HFFc6 (cell line): ENCODE data around the gene FEN1. TPM values are rescaled to one million over a fixed set of nuclear protein-coding genes. Genes with fewer than 3 reads are reported as not detected.

ENCODE experiments used
- DNase-seq: peaks from one replicate; pipeline ENCODE4 v3.0.0-alpha.2; 2018
- H3K27ac Mint-ChIP-seq: 2 replicates; pipeline ENCODE4 v1.8.0; 2020; ENCODE audit warnings: mild to moderate bottlenecking, mixed read lengths
- H3K27me3 Mint-ChIP-seq: 2 replicates; pipeline ENCODE4 v1.8.0; 2021; ENCODE audit warnings: mild to moderate bottlenecking, moderate library complexity, mixed read lengths; ENCODE audit not compliant: insufficient read depth
- H3K36me3 Mint-ChIP-seq: 2 replicates; pipeline ENCODE4 v1.8.0; 2021; ENCODE audit warnings: low read depth, mixed read lengths
- H3K4me1 Mint-ChIP-seq: 2 replicates; pipeline ENCODE4 v1.8.0; 2020; ENCODE audit warnings: low read depth, mixed read lengths
- H3K4me3 Mint-ChIP-seq: 2 replicates; pipeline ENCODE4 v1.8.0; 2020; ENCODE audit warnings: mild to moderate bottlenecking, moderate library complexity, mixed read lengths
- H3K9me3 Mint-ChIP-seq: 2 replicates; pipeline ENCODE4 v1.8.0; 2020; ENCODE audit warnings: mild to moderate bottlenecking, mixed read lengths
- total RNA-seq, 6 experiments: library from RNA; stranded (reverse); fragmentation: NEBNext Ultra II Directional; extraction: Animal tissue kit (Norgen Biotek cat#: 25700); gene quantifications; 2 replicates in 1 of 6; 3 replicates in 5 of 6; pipeline ENCODE4 v1.2.3, GENCODE V29; 2021
- TF ChIP-seq, protein P1 (sequence below): fragments of 200-600 bp; sonication (generic); IDR thresholded peaks from 2 replicates; pipeline ENCODE4 v1.5.0; 2021; ENCODE audit warnings: antibody characterized with exemption, mild to moderate bottlenecking

The FEN1 gene
- total RNA-seq, 6 experiments from 2014 or later = 25.6 to 45.6 (median 37.4) TPM

DNA sequence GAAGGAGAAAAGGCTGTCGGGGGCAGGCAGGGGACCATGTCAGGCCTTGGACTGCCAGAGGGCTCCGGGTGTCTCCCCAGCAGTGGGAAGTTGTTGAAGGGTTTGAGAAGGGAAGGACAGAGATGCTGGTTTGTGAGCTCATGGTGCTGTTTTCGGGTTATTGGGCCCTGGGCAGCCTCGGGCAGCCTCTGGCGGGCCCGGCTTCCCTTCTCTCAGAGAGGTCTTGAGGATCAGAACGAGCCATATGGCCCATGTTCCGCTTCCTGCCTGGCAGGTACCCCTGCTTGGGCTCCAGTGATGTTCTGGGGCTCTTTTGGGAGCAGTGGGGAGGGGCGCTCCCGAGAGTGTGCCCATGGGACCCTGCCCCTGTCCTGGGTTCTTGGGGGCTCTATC lies 30.5 kb upstream of the FEN1 start:
- H3K4me3 Mint-ChIP-seq = no peak overlapping the region
- H3K27ac Mint-ChIP-seq = no peak overlapping the region
- TF ChIP-seq, protein P1, sequence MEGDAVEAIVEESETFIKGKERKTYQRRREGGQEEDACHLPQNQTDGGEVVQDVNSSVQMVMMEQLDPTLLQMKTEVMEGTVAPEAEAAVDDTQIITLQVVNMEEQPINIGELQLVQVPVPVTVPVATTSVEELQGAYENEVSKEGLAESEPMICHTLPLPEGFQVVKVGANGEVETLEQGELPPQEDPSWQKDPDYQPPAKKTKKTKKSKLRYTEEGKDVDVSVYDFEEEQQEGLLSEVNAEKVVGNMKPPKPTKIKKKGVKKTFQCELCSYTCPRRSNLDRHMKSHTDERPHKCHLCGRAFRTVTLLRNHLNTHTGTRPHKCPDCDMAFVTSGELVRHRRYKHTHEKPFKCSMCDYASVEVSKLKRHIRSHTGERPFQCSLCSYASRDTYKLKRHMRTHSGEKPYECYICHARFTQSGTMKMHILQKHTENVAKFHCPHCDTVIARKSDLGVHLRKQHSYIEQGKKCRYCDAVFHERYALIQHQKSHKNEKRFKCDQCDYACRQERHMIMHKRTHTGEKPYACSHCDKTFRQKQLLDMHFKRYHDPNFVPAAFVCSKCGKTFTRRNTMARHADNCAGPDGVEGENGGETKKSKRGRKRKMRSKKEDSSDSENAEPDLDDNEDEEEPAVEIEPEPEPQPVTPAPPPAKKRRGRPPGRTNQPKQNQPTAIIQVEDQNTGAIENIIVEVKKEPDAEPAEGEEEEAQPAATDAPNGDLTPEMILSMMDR = no peak
- H3K36me3 Mint-ChIP-seq = no peaks in the 10 kb centered on the region
- H3K9me3 Mint-ChIP-seq = no peaks in the 10 kb centered on the region
- no peak for DNase-seq
- H3K4me1 Mint-ChIP-seq = no peaks in the 10 kb centered on the region; the same call in 1 of the 2 replicates
- H3K27me3 Mint-ChIP-seq = peaks cover 18% of the 10 kb centered on the region

DNA sequence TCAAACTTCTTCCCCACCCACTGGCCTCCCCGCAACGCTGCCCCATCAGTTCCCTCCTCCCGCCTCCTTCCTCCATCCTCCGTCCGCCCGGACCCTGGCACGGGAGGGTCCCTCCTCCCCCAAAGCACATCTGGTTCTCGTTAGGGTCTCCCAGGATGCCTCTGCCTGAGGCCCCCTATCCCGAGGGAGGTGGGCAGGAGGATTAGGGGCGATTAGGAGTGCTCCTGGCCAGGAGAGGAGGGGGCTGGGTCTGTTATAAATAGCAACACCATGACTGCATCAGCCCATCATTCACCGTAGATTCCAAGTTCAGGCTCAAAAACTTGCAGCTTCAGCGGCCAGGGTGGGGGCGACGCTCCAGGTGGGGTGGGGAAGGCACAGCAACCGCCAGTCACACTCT lies 29.9 kb upstream of the FEN1 start:
- Mint-ChIP-seq H3K27ac (no peak overlapping the region), H3K4me1 (no peaks in the 10 kb centered on the region), H3K36me3 (no peaks in the 10 kb centered on the region), H3K27me3 (peaks cover 18% of the 10 kb centered on the region), H3K4me3 (no peak overlapping the region), H3K9me3 (no peaks in the 10 kb centered on the region)
- TF ChIP-seq, protein P1 = no peak
- DNase-seq = no peak

DNA sequence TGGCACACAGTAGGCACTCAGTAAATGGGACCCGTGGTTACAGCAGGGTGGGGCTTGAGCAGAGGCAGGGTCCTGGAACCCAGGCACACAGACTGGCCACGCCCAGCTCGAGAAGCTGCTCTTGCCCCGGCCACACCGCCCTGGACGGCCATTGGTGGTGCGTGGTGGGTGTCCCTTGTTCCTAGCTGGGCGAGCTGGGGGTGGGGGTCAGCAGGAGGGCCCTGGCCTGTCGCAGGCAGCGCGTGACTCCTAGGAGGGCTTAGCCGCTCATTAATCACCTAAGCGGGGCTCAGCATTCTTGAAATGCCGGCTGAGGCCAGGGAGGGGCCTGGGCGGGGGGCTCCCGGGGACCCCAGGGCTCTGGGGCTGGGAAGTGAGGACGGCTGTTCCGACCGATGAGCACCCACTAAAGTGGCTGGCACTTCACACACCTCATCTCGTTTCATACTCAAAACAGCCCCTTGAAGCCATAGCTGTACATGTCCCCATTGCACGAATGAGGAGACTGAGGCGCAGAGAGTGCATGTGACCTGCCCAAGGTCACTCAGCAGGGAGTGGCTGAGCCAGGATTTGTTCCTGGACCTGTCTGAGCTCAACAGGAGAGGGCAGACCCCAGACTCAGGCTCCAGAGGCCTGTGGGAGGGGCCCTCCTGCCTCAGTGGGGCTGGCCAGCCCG lies 28.6 kb upstream of the FEN1 start:
- H3K27ac Mint-ChIP-seq = no peak overlapping the region
- TF ChIP-seq, protein P1 = no peak
- no peak overlapping the region for H3K4me3 Mint-ChIP-seq
- H3K36me3 Mint-ChIP-seq = no peaks in the 10 kb centered on the region
- H3K4me1 Mint-ChIP-seq = no peaks in the 10 kb centered on the region
- H3K27me3 Mint-ChIP-seq = peaks cover 18% of the 10 kb centered on the region
- no peaks in the 10 kb centered on the region for H3K9me3 Mint-ChIP-seq
- DNase-seq = no peak

DNA sequence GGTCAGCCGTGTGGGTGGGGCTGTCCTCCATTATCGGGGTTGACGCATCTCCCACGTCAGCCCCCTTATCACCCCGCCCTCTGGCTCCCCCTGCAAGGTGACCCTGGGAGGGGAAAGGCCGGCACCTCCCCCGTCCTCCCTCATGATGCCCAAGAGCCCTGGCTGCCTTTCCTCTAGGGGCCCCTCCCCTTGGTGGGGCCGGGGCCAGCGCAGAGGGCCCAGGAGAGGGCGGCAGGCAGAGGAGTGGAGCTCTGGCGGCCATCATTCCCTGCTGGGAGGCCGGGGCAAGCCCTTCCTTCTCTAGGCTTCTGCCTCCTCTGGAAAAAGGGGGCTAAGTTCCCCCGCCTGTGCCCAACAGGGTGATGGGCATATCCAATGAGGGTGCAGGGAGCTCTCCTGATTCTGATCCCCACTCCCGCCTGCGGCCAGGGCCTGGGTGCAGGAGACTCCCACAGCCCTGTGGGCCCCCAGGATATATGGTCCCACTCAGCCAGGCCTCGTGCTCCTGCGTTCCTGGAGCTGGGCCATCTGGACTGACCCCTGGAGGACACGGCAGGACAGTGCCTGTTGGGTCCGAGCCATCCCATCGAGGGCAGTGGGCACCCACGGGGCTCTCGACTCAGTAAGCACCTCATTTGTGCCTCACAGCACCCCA lies 28.0 kb upstream of the FEN1 start:
- DNase-seq = no peak
- Mint-ChIP-seq H3K27me3 (peaks cover 18% of the 10 kb centered on the region), H3K4me3 (no peak overlapping the region), H3K27ac (no peak overlapping the region), H3K4me1 (no peaks in the 10 kb centered on the region), H3K9me3 (no peaks in the 10 kb centered on the region), H3K36me3 (no peaks in the 10 kb centered on the region)
- TF ChIP-seq, protein P1 = no peak; the same call in 1 of the 2 replicates

DNA sequence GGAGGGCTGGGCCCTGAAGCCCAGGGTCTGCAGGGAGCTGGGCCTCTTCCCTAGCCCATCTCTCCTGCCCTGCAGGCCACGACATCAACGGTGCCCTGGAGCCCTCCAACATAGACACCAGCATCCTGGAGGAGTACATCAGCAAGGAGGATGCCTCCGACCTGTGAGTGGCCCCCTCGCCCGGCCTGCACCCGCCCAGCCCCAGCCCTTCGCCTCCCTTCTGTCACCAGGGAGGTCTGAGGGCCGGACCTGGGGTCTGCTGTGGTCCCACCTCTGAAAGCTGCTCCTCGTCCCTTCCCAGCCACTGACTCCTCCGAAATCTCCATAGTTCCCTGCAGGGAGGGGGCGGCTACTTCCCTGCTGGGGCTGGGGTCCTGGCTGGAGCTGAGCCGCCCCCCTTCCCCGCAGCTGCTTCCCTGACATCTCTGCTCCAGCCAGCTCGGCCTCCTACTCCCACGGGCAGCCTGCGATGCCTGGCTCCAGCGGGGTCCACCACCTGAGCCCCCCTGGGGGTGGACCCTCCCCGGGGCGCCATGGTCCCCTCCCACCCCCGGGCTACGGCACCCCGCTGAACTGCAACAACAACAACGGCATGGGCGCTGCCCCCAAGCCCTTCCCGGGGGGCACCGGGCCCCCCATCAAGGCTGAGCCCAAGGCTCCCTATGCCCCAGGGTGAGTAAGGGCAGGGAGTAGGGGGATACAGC lies 27.0 kb upstream of the FEN1 start:
- Mint-ChIP-seq H3K27me3 (peaks cover 13% of the 10 kb centered on the region), H3K36me3 (no peaks in the 10 kb centered on the region), H3K27ac (no peak overlapping the region), H3K9me3 (no peaks in the 10 kb centered on the region), H3K4me3 (no peak overlapping the region), H3K4me1 (no peaks in the 10 kb centered on the region)
- DNase-seq = no peak
- TF ChIP-seq, protein P1 = no peak
